ENCODE measurements around the gene CADPS2.

The CADPS2 gene

DNA sequence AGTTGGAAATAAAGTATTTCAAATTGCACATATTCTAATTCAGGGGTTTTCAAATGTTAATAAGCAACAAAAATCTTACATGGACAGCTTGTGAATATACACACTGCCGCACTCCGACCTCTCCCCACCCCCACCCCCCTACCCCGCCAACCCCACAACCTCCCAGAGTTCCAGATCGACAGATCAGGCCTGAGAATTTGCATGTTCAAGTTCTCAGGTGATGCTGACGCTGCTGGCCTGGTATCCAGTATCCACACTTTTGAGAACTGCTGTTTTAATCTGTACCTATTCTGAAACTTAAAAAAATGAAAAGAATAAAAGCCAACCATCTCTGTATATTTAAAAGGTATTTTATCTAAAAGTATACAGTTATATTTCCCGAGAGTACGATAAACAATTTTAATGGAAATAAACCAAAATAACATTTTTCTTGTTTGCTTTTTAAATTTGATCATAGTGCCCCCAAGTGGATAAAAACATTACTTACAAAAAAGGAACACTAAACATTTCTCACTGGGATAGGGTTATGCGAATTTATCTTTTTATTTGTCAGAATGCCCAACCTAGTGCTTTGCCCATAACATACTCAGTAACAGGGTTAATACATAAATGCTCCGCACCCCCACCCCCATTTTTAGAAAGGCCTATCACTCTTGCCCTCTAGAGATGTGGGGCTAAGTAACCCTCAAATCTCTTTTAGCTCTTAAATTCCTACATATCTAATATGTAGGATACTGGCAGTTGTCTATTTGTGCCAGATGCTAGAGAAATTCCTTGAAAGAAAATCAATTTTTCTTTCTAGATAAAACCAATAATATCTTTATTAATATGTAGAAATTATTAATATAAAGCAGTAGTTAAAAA is 353.6 kb downstream of the CADPS2 start:
- DNase-seq (ENCODE audit: low read depth in 2 of 2): no peak

DNA sequence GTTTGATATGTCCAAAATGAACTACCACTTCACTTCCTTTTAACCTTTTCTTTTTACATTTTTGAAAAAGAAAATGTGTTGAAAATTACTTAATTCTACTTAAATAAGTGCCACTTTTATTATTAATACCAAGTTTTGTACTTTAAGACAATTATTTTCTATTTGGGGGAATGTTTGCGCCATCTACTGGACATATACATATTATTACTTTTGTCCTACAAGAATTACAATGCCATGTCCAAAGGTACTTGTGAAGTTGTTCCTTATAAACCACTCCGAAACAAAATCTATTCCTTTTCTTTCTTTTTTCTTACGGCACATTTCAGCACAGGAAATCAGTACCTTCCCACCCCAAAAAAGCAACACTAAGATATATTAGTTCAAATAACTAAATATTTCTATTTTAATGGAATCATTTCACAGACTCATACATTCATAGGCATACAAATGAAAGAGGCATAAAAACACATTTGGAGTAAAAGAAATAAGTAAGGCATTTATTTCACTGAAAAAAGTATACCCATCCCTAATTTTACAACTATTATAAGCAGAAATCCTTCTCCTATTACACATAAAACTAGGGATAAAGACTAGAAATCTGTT is 357.3 kb downstream of the CADPS2 start:
- DNase-seq (ENCODE audit: low read depth in 2 of 2): no peak

DNA sequence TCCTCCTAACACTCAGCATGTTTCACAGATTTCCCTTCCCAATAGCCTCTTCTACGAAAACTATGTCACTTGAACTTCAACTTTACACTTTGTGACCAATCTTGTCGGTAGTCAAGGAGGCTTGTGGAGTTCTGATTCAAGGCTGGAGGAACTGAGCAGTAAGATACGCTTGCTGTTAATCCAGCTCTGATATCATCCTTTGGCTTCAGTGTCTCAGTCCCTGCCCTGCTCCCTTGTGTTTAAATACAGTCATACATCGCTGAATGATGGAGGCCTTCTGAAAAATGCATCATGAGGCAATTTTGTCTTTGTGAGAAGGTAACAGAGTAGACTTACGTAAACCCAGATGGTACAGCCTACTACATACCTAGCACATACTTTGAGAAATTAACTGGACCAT is 360.9 kb downstream of the CADPS2 start:
- DNase-seq (ENCODE audit: low read depth in 2 of 2): no peak

DNA sequence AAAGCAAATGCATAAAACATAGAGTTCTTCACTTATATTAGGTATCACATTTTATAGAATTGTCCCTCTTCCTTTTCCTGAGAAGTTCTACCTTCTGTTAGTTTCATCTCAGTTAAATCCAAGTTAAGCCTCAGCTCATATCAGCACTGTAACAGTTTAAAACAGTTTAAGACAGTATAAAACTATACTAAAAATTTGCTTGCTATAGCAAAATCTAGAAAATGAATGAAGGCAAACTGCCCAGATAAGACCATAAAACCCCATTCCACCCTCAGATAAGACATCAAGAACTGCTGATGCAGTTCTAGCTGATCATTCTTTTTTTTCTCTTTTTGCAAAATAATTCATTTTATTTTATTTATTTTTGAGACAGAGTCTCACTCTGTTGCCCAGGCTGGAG is 364.5 kb downstream of the CADPS2 start:
- no peak for DNase-seq (ENCODE audit: low read depth in 2 of 2)

DNA sequence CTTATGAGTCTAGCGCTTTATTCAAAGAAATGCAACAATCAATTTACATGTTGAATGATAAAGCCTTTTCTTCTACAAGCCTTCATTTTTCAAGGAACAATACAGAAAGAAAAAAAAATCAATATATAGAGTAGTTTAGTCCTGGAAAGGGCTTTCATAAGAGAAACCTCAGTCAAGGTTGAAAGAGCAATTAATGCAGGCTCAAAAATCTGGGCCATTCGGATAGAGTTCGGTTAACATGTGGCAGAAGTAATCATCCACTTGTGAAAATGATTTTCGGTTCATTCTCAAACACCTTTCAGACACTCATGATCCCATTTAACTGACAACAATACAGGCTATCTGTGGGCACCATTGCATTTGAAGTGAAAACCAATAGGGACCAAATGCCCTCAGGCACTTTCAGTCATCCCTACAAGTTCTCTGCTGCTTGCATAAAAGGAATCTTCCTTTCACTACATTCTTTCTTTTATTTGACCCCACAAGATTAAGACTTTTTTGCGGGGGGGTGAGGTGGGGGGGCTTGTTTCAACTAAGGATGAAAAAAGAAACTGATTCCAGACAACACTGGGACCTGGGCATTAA is 365.2 kb downstream of the CADPS2 start:
- no peak for DNase-seq (ENCODE audit: low read depth in 2 of 2)

DNA sequence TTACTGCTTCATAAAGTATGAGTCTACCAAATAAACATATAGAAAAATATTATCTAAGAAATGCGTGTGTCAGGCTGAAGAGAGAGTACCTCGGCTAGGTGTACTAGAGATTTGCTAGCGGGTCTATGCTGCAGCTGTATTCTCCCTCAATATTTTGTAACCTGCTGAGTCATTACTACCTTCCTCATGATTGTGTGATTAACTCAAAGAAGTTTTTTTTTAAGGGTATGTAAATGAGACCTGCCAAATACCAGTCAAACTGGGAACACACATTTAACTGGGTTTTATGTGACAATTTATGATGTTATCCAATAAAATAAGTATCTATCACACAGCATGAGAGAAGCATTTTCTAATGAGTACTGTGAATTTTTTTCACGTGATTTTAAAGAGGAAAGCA is 367.8 kb downstream of the CADPS2 start:
- DNase-seq (ENCODE audit: low read depth in 2 of 2): no peak

DNA sequence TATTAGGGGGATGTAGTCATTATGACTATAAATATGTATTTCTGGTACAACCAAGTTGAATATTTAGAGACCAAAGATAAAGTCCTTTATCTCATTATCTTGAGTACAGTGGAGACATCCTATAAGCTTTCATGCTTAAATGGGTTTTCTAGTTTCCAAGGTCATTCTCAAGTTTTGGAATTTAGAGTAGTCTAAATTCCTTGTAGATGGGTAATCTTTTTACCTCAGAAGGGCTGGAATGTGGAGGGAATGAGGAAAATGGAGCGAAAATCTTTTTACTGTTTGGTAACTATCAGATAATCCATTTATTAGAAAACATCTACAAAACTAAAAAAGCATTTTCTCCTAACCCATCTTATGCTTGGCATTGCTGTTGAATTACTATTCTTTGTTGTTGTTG is 368.7 kb downstream of the CADPS2 start:
- DNase-seq (ENCODE audit: low read depth in 2 of 2): no peak

DNA sequence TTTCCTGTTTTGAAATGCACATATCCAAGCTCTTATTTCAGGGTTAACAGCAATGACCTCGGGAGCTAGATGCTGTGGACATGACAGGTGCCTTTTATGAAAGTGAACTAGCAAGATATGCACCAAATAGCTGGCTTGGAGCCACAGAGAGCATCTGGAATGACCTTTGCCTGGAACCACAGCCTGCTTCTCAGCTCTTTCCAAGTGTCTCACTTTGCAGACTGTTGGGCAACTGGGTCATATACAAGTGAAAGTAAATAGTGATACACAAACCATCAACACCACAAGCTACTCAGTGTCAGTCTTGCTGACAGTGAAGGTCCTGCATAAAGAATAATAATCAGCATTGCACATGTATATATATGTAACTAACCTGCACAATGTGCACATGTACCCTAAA is 370.9 kb downstream of the CADPS2 start:
- no peak for DNase-seq (ENCODE audit: low read depth in 2 of 2)

DNA sequence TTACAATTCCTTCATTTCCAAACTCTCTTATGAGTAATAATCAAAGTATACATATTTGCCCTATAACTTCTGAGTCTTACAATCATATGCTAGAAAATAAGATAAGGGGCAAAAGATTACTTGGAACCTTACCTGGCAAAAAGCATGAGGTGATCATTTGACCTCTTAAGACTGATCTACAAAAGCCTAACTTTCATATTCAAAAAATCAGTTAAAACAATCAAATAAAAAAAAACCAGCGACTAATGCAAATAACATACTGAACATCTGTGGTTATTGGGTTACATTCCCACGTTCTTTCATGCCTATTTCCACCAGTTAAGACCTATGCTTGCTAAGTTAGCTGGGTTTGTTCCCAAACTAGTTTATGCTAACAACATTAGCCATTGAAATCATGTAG is 375.0 kb downstream of the CADPS2 start:
- DNase-seq (ENCODE audit: low read depth in 2 of 2): no peak

DNA sequence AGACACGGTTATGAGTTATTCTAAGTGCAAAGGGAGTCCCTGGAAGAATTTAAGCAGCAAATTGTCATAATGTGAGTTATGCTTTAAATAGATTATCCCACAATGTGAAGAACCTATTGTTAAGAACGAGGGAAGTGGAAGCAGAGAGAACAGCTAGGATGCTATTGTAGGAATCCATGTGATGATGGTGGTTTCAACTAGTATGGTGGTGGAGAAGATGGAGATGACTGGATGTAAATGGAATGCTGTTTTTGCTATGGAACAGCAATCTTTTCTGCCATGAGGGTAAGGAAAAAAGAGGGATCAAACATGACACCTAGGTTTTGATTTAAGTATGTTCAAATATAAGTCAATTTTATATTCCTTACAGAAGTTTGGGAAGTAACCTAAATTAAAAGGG is 378.7 kb downstream of the CADPS2 start:
- DNase-seq (ENCODE audit: low read depth in 2 of 2): no peak

DNA sequence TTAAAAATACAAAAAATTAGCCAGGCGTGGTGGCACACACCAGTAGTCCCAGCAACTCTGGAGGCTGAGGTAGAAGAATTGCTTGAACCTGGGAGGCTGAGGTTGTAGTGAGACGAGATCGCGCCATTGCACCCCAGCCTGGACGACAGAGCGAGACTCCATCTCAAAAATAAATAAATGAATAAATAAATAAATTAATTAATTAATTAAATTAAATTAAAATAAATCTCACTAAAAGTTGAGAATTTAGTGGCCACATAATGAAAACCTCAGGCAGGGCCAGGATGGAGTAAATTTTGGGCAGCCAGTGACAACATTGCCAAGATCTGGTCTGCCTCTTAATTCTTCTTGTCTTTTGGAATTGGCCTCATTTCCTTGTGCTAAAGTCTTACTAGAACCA is 394.3 kb downstream of the CADPS2 start:
- no peak for DNase-seq (ENCODE audit: low read depth in 2 of 2)

DNA sequence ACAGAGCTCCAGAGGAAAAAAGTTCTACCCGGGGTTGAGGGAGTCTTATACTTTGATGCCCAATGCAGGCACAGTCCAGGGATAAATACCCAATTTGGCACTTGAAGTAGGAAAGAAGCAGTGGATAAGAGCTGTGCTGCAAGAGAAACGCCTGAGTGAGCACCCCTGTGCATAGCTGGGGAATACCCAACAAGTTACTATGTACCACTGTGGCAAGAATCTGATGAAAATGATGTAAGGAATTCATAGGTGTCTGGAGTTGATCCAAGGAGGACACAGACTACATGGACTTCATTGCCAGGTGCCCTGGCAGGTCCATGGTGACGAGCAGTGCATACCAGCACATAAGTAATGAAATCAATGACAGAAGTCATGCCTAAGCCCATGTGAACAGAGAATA is 398.0 kb downstream of the CADPS2 start:
- no peak for DNase-seq (ENCODE audit: low read depth in 2 of 2)

DNA sequence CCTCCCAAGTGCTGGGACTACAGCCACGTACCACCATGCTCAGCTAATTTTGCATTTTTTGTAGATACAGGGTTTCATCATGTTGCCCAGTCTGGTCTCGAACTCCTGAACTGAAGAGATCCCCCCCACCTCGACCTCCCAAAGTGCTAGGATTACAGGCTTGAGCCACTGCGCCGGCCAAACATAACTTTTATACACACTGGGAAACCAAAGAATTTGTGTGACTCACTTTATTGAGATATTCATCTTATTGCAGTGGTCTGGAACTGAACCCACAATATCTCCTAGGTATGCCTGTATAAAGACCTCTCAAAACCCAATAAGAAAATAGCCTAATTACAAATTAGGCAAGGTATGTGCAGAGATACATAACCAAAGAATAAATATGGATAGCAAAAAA is 399.1 kb downstream of the CADPS2 start:
- DNase-seq (ENCODE audit: low read depth in 2 of 2): no peak

DNA sequence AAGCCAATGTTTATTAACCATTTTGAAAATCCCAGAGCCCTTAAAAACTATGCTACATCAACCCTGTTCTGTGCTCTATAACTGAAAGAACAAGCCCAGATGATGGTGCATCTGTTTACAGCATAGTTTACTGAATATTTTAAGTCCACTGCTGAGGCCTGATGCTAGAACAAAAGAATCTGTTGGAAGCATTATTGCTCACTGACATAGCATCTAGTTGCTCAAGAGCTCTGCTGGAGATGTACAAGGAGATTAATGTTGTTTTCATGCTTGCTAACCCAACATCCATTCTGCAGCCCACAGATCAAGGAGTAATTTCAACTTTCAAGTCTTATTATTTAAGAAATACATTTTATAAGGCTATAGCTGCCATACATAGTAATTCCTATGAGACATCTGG is 400.4 kb downstream of the CADPS2 start:
- DNase-seq (ENCODE audit: low read depth in 2 of 2): no peak

DNA sequence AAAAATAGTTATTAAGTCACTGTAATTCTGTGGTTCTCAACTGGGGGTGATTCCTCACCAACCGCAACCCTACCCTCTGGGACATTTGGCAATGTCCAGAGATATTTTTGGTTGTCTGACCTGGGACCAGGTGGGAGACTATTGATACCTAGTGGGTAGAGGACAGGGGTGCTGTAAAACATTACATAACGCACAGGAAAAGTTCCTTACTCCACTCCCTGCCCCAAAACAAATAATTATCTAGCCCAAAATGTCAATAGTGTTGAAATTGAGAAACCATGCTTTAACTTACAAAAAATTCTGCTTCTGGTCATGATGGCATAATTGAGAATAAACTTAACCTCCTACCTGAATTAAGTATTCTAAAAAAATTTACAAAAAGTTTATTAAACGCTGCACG is 404.0 kb downstream of the CADPS2 start:
- DNase-seq (ENCODE audit: low read depth in 2 of 2): no peak

DNA sequence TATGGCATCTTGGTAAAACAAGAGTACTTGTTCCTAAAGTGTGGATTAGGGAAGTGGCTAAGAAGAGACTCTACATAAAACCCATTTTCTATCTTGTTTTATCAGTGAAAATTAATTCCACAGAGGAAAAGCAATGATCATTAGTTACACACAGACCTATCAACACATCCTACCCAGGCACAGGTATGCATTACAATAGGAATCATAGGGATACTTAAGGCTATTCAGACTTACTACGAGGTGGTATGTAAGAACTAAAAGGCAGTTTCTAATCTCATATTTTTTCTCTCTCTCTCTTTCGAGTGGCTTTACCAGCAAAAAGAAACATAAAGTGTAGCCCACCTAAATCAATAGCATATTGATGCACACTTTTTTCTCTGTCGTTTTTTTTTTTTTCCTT is 415.4 kb downstream of the CADPS2 start:
- DNase-seq (ENCODE audit: low read depth in 2 of 2): no peak

DNA sequence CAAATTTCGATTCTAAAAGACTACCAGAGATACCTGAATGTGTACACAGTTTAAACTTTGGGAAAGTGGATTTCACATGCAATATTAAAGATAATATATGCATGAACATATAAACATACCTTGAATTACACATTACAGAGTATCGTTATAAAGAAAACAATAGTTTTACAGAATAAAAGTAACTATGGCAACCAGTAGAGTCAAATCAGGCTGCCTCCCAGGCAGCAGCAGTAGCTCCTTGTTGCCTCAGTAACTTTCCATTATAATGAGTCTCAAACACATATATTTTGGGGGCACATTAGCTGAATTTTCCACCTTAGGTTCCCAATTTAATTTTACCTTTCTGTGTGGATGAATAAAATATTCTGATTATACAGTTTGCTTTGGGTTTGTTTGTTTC is 417.3 kb downstream of the CADPS2 start:
- no peak for DNase-seq (ENCODE audit: low read depth in 2 of 2)

DNA sequence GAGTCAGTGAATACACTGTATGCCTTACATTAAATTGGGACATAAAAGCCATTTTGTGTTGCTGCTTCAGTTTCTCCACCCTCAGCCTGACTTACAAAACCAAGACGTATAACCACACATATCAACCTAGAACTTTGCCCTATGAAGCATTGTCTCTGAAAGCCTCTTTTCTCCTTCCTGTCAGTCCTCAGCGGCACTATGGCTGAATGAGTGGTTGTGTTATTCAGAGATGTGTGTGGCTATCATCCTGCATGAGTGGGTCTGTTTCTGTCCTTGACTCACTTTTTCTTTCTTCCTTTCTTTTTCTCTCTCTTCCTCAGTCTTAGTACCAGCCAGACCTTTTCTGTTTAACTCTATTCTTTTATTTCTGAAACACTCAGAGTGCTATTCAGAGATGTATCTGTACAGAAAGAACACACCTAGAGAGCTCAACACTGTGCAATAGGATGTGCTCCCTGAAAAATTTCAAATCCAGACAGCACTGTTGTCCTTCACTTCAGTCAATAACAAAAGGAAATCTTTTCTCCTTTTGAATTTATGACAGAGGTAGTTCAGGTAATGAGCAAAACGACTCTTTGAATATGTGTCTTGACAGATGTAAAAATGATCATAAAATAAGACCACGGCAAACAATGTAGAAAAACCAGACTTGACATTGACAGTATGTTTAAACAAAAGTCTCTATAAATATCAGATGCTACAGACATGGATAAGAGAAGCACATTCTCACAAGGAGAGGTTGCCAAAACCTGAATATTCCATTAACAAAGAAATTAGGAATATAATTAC is 418.4 kb downstream of the CADPS2 start:
- DNase-seq (ENCODE audit: low read depth in 2 of 2): no peak

DNA sequence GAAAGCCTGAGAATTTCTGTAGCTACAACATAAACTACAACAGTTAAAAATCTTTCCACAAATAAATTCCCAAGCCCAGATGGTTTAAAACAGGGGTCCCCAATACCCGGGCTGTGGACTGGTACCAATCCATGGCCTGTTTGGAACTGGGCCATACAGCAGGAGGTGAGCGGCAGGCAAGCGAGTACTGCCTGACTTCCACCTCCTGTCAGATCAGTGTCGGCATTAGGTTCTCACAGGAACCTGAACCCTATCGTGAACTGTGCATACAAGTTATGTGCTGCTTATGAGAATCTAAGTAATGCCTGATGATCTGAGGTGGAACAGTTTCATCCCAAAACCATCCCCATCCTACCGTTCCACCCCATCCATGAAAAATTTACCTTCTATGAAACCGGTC is 421.0 kb downstream of the CADPS2 start:
- DNase-seq (ENCODE audit: low read depth in 2 of 2): no peak

DNA sequence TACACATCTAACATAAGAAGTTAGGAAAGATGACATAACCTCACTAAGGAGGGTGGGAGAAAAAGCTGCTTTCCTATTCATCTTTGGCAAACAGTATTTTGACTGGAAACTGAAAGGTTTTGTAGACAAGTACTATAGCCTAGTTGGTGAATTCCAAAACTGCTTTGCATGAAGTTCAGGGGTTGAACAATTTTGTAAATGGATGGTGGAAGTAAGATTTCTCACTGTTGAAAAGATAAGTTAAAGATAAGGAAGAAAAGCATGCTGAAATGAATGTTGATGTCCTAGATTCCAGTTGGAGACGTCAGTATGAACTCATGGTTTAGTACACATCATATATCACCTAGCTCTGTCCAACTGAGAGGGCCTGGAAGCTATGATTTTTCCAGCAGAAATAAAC is 422.6 kb downstream of the CADPS2 start:
- DNase-seq (ENCODE audit: low read depth in 2 of 2): no peak

DNA sequence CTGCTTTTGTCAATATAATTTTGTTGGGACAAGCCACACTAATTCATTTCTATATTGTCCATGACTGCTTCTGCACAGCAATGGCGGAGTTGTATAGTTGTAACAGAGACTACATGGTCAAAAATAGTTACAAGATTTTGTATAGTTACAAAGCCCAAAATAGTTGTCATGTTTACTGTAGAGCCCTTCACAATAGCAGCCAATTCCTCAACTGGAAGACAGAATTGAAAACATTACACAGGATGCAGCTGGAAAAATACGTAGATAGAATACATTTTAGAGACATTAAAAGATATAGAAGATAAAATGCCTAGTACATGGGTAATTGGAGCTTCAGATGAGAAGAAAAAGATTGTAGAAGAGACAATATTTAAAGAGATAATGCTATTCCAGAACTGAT is 425.3 kb downstream of the CADPS2 start:
- DNase-seq (ENCODE audit: low read depth in 2 of 2): no peak

DNA sequence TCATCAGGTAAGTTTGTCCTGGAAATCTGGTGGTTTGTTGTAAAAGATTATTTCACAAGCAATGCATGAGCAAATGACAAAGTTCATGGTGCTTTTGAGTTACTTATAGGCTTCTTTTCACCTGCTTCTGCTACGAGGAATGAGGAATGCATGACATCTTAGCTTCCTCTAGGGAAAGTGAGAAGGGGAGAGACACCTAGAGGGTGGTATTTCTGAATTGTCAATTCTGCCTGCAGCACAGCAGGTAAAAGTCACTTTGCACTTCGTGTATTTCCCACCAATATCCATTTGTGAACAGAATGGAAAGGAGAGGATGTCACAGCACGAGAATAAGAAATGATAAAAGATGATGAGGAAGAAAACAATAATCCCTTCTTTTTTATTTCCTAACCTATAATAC is 428.3 kb downstream of the CADPS2 start:
- no peak for DNase-seq (ENCODE audit: low read depth in 2 of 2)

DNA sequence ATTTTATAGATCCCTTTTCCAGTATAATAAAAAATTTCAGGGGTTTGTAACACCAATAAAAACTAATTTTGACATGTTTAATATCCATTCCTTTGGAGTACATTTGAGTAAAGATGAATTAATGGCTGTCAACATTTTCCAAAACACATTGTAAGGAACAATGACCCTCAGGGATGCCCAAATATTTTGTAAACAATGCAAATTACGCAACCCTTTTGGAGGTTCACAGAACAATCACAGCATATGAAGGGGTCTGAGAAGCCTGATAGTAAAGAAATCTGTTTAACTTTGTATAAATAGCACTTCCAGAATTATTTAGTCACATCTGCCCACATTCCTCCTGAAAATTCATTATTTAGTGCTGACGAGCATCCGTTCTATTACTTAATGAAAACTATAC is 428.9 kb downstream of the CADPS2 start:
- no peak for DNase-seq (ENCODE audit: low read depth in 2 of 2)

All from activated CD4-positive, alpha-beta T cell treated with anti-CD3 and anti-CD28 coated beads for 24 hours (primary cell).